Nucleus accumbens (tissue), 56 donors: Measurements from ENCODE around the gene MBLAC1.

Experiments used
- DNase-seq, 56 donors: peaks; one replicate each; lab custom pipeline; 2025; lab: John Stamatoyannopoulos, UW

MBLAC1 gene

DNA sequence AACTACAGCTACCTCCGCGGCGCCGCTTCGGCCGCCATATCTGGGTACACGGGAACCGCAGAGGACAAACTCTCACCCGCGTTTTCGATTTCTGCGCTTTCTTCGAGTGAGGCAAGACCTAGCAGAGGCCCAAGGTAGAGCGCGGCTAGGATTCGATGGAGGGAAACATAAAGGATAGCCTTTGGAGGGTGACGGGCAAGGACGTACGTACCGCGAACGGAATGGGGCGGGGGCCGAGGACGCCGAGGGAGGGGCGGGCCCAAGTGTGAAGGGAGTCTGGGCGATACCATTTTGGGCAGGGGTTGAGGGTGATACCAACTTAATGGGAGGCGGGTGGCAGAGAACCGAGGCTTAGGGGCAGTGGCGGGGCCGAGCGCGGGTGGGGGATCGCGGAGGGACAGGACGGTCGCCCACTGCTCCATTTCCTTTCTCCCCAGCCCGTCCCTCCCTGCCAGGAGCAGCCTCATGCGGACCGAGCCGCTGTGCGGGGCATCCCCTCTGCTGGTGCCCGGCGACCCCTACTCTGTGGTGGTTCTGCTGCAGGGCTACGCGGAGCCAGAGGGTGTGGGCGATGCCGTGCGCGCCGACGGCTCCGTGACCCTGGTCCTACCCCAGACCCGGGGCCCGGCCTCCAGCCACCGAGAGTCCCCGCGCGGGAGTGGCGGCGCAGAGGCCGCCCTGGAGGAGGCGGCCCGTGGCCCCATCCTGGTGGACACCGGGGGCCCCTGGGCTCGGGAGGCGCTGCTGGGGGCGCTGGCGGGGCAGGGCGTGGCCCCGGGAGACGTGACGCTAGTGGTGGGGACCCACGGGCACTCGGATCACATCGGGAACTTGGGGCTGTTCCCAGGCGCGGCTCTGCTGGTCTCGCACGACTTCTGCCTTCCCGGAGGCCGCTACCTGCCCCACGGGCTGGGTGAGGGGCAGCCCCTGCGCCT is at the start of gene MBLAC1:
MBLAC1 (plus strand) TSS at position 37 of the 935 bp plus-strand sequence; CDS start at position 466, 429 bp downstream.
- DNase-seq = peak; percentile 50 to 95 (median 86)

DNA sequence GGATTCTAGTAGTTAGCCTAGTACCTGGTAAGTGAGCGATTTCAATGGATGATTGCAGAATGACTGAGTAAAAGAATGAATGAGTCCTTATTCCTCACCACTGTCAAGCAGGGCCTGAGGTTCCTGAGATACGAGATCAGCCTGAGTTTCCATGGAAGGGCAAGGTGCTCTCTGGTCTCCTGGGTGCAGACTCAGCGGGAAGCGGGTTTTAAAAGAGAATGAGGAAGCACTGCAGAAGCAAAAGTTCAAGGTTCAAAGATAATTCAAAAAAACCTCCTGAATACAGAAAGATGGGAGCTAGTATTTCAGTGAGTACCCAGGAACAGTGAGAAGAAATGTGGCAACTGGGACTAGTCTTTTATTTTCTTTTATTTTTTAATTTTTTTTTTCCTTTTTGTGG is 49.6 kb upstream of the MBLAC1 start:
- no peak for DNase-seq

DNA sequence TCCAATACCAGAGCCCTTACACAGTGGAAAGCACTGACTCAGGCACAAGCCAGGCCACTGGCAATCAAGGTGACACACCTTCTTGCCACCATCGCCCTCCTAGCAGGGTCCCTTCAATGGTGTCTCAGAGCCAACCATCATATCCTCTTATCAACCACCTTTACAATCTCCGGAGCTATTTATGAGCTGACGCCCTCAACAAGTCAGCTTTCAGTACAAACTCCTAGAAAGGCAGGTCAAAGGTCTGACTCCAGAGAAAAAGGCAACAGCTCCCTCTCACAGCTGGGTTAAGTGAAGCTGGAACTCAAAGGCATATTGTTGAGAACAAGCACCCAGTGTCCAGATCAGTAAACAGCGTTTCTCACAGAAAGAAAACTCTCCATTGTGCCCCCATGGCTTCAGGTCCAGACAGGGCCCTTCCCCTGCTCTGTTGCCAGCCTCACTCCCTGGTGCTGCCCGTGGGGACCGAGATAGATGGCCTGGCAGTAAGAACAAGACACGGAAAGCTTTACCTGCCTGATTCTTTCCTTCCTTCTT is 47.7 kb upstream of the MBLAC1 start:
- peak in 40 of 56 donors; percentile 2 to 80 (median 46) for DNase-seq

DNA sequence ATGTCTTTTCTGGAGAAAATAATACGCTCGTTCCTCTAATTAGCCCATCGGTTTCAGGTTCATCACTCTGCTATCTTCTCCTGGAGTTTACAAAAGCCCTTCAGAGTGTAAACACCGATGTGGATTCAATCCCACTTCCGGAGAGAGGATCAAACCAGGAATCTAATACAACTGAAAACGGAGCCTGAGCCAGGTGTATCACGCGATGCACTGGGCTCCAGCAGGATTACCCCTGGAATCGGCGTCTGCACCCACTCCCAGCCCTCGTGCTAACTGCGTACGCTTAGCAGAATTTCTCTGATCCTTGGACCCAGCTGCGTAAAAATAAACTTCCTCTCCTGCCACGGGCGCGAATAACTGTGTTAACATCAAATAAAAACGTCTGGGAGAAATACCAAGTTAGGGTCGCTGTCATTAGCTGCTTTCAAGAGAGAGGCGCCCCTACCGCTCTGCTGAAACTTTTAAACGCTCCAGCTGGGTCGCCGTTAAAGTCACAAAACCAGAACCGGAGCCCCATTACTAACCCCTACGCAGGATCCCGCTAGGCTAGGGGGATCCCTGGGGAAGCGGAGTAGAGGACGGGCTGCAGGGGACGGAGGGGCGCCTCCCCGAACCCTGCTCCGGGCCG is 45.7 kb upstream of the MBLAC1 start:
- DNase-seq = peak in 1 of 56 donors; percentile 41

GRCh38 chr7:100081535-100082102 is 45.1 kb upstream of the MBLAC1 start, which contains the start of gene ZNF3:
TSS of gene ZNF3 (minus strand) at chr7:100081723. CDS start at chr7:100077357, 4,366 bp downstream.
- DNase-seq = peak; percentile 59 to 100 (median 98)

DNA sequence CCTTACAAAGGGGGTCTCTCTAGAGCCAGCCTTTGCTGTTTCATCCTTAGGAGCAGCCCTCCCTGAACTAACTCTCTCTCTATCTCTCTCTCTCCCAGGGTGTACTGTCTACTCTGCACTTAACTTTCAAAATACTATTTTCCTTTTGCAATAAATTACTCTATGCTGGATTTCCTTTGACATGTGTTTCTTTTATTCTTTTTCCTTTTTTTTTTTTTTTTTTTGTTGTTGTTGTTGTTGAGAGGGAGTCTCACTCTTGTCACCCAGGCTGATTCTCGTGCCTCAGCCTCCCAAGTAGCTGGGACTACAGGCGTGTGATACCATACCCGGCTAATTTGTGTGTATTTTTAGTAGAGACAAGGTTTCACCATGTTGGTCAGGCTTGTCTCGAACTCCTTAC is 43.8 kb upstream of the MBLAC1 start:
- no peak for DNase-seq

GRCh38 chr7:100085515-100085914 is 41.3 kb upstream of the MBLAC1 start:
- no peak for DNase-seq

DNA sequence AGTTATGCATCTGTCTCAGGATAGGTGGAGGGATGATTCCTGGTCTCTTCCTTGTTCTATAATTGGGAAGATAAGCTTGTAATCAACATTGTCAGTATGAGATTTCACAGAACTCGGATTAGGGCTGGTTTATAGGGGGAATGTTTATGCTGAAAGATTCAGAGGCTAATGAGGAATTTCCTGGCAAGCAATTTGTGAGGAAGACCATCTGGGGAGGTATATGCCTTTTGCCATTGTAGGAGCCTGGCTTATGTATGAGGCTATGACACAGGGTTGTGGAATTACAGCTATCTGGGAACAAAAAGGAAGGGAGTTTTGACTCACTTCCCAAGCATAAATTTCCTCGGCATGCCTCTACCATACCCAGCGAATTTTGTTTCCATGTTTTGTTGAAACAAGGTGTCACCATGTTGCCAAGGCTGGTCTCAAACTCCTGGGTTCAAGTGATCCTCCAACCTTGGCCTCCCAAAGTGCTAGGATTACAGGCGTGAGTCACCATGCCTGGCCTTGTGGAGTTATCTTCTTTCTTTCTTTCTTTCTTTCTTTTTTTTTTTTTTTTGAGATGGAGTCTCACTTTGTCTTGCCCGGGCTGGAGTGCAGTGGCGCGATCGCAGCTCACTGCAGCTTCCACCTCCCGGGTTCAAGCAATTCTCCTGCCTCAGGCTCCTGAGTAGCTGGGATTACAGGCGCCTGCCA is 39.6 kb upstream of the MBLAC1 start:
- DNase-seq = no peak

- DNase-seq = peak in 2 of 56 donors; percentile 30 to 43
These were observed 38.6 kb upstream of the MBLAC1 start for GRCh38 chr7:100088095-100088620.

- peak in 54 of 56 donors; percentile 18 to 89 (median 68) for DNase-seq
These were observed 37.9 kb upstream of the MBLAC1 start, which contains the start of gene COPS6 for GRCh38 chr7:100088621-100089457. TSS of gene COPS6 (plus strand) at chr7:100088969. CDS start at chr7:100088991, 22 bp downstream.

GRCh38 chr7:100089458-100090196 is 37.1 kb upstream of the MBLAC1 start:
- DNase-seq = peak in 1 of 56 donors; percentile 14

DNA sequence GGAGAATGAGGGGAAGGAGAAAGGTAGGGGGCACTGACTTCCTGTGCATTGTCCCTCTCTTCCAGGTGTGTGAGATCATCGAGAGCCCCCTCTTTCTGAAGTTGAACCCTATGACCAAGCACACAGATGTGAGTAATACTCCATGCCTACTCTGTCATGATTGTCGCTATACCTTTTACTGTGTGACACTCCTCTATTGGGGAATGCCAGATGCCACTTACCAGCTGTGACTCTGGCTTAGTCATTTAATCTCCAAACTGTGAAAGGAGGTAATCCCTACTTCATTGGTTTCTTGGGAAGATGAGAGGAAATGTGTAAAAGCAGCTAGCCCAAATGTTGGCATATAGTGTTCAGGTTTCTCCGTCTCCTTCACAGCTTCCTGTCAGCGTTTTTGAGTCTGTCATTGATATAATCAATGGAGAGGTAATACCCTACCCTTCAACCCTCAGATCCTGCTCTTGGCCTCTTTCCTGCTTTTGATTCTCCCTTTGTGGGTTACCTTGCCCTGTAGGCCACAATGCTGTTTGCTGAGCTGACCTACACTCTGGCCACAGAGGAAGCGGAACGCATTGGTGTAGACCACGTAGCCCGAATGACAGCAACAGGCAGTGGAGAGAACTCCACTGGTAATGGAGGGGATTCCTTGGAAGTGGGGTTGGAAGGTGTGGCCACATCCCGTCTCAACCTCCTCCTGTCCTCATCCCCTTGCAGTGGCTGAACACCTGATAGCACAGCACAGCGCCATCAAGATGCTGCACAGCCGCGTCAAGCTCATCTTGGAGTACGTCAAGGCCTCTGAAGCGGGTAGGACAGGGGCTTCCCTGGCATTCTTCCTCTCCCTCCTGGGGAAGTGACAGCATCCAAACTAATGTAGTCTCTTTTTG is 36.0 kb upstream of the MBLAC1 start:
- no peak for DNase-seq

DNA sequence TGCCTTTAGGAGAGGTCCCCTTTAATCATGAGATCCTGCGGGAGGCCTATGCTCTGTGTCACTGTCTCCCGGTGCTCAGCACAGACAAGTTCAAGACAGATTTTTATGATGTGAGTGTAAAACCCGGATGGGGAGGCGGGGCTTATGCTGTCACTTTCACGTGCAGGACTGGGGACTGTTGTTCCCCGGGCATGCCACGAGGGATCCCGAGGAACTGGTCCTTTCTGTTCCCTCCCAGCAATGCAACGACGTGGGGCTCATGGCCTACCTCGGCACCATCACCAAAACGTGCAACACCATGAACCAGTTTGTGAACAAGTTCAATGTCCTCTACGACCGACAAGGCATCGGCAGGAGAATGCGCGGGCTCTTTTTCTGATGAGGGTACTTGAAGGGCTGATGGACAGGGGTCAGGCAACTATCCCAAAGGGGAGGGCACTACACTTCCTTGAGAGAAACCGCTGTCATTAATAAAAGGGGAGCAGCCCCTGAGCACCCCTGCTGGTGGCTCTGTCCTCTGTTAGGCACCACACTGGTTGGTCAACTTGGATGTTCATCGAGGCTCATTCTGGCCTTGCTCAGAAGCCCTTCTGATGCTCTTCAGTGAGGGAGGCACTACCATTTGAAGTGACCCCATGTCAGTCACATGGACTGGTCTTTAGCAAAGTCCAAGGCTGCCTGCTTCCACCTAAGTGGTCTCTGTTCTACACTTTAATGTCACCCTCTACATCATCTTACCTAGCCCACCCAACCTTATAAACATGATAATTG is 35.2 kb upstream of the MBLAC1 start:
- no peak for DNase-seq

DNA sequence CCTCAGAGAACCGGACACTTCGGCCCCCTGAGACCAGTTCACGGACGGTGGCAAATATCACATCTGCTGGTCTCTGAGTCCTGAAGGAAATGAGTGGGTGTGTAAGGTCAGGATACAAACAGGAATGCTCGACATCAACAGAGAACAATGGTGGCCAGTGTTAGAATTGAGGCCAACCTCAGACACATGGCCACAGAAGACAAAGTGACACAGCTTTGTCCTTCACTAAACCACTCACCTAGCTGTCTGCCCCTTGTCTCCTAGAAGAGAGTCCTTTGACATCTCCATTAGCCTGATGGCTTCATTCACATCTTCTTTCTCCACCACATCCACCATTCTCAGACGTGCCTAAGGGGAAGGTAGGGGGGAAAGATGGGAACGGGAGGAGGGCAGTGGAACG is 33.7 kb upstream of the MBLAC1 start:
- DNase-seq = no peak

GRCh38 chr7:100093498-100093897 is 33.3 kb upstream of the MBLAC1 start:
- no peak for DNase-seq

DNA sequence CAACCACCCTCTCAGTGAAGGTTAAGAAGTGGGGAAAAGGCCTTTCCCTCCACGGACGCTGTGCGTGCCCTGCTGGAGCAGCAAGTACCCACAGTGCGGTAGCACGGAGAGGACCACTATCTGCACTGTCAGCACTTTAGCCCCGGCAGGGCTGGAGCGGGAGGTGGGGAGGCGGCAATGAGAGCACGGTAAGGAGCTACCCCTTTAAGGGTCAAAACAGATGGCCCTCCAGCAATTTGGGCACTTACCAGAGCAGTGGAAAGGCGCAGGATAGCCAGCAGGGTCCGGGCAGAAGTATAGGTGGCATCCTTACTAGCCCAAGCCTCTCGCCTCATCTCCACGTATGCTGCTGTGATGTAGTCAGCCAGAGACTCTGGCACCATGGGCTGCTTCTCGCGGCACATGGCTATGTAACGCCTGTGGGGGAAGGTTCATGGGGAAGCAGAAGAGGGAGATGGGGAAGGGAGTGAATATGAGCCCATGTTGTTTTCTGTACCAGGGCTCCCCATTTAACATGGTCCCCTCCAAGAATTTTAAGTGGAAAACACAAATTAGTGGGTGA is 32.8 kb upstream of the MBLAC1 start:
- no peak for DNase-seq
